SK-N-SH (cell line): Measurements from ENCODE around the gene PBX1.

ENCODE experiments used
- EP300 ChIP-seq, 2 experiments: IDR thresholded peaks; 2 replicates each; pipeline versions ENCODE4 v1.4.0 to v1.6.1; 2012; ENCODE audit warnings: borderline replicate concordance in 1 of 2, low read depth in 1 of 2, low read length in 1 of 2
- EZH2phosphoT487 ChIP-seq: fragments of 200-600 bp; sonication (generic); IDR thresholded peaks from 2 replicates; pipeline ENCODE4 v1.6.1; 2017; ENCODE audit warnings: low read depth, mixed run types, mild to moderate bottlenecking, antibody characterized with exemption, moderate library complexity, borderline replicate concordance
- FOXJ3 ChIP-seq: sonication (generic); formaldehyde crosslinking; IDR thresholded peaks from 2 replicates; pipeline ENCODE4 v1.5.1; 2020; ENCODE audit warnings: mild to moderate bottlenecking, missing genetic modification reagents
- JUND ChIP-seq: IDR thresholded peaks from 2 replicates; pipeline ENCODE4 v1.4.0; 2012
- NFIC ChIP-seq: IDR thresholded peaks from 2 replicates; pipeline ENCODE4 v1.4.0; 2012; ENCODE audit warnings: borderline replicate concordance
- NRF1 ChIP-seq: IDR thresholded peaks from 2 replicates; pipeline ENCODE4 v1.6.1; 2012; ENCODE audit warnings: low read depth, mild to moderate bottlenecking, low read length
- POLR2AphosphoS5 ChIP-seq: IDR thresholded peaks from 2 replicates; pipeline ENCODE4 v1.6.1; 2012; ENCODE audit warnings: low read depth, low read length
- TAF1 ChIP-seq: IDR thresholded peaks from 2 replicates; pipeline ENCODE4 v1.6.1; 2012; ENCODE audit warnings: low read depth, mild to moderate bottlenecking, low read length, moderate library complexity, borderline replicate concordance
- TEAD4 ChIP-seq: IDR thresholded peaks from 2 replicates; pipeline ENCODE4 v1.4.0; 2012; ENCODE audit warnings: mild to moderate bottlenecking, borderline replicate concordance; ENCODE audit not compliant: insufficient read depth
- TF ChIP-seq, protein P1 (sequence below): fragments of 200-600 bp; sonication (generic); IDR thresholded peaks from 2 replicates; pipeline ENCODE4 v1.6.1; 2017; ENCODE audit warnings: antibody characterized with exemption, mild to moderate bottlenecking, moderate library complexity
- TF ChIP-seq, protein P2 (sequence below): IDR thresholded peaks from 2 replicates; pipeline ENCODE4 v1.4.0; 2012; ENCODE audit warnings: low read depth, borderline replicate concordance
- TF ChIP-seq, protein P3 (sequence below): IDR thresholded peaks from 2 replicates; pipeline ENCODE4 v1.6.1; 2012; ENCODE audit warnings: mild to moderate bottlenecking, low read depth, low read length, moderate library complexity

DNA sequence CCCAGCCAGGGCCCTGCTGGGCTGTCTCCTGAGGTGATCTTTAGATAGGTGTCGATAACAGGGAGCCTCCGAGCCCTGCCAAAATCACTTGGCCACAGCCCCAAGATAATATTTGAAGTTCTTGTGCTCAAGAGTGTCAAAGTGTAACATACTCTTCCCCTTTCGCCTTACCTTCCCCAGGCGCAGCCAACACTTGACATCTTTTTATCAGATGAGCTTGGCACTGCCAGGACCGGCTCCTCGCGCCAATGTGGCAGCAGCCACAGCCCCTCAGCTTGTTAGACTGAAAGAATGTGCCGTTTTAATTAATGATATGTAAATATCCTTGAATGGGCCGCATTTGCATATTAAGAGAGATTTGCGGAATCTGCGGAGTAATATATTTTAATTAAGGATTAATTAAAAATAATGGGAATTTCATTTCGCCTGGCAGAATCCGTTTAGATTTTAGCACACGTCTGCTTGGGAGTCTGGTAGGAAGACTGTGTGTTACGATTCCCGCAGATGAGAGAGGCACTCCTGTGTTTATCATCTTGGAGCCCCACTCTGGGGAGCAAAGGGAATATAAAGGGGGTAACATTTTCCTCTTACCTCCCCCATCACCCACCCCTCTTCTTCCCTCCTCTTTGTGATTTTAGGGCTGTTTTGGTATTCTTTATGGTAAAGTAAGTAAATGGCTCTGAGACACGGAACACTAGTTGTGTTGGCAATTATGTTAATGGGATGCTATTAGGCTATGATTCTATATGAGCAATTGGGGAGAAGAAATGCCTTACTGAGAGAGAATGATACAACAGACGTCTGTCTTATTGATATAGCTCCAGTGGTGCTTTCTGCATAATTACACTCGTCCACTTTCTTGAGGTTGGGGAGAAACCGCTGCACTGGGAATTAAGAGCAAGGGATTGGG lies 109.8 kb downstream of the PBX1 start:
- TF ChIP-seq, protein P1, sequence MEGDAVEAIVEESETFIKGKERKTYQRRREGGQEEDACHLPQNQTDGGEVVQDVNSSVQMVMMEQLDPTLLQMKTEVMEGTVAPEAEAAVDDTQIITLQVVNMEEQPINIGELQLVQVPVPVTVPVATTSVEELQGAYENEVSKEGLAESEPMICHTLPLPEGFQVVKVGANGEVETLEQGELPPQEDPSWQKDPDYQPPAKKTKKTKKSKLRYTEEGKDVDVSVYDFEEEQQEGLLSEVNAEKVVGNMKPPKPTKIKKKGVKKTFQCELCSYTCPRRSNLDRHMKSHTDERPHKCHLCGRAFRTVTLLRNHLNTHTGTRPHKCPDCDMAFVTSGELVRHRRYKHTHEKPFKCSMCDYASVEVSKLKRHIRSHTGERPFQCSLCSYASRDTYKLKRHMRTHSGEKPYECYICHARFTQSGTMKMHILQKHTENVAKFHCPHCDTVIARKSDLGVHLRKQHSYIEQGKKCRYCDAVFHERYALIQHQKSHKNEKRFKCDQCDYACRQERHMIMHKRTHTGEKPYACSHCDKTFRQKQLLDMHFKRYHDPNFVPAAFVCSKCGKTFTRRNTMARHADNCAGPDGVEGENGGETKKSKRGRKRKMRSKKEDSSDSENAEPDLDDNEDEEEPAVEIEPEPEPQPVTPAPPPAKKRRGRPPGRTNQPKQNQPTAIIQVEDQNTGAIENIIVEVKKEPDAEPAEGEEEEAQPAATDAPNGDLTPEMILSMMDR, result no peak
- TF ChIP-seq FOXJ3 (no peak), EP300 (IDR thresholded peaks at IDR 0.05; ENCODE audit: borderline replicate concordance in 1 of 2, low read depth in 1 of 2, low read length in 1 of 2) (no peak), JUND (no peak), TEAD4 (no peak), NFIC (no peak), POLR2AphosphoS5 (no peak), TAF1 (no peak), NRF1 (no peak), EZH2phosphoT487 (no peak)
- TF ChIP-seq, protein P2, sequence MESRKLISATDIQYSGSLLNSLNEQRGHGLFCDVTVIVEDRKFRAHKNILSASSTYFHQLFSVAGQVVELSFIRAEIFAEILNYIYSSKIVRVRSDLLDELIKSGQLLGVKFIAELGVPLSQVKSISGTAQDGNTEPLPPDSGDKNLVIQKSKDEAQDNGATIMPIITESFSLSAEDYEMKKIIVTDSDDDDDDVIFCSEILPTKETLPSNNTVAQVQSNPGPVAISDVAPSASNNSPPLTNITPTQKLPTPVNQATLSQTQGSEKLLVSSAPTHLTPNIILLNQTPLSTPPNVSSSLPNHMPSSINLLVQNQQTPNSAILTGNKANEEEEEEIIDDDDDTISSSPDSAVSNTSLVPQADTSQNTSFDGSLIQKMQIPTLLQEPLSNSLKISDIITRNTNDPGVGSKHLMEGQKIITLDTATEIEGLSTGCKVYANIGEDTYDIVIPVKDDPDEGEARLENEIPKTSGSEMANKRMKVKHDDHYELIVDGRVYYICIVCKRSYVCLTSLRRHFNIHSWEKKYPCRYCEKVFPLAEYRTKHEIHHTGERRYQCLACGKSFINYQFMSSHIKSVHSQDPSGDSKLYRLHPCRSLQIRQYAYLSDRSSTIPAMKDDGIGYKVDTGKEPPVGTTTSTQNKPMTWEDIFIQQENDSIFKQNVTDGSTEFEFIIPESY, result no peak
- TF ChIP-seq, protein P3, sequence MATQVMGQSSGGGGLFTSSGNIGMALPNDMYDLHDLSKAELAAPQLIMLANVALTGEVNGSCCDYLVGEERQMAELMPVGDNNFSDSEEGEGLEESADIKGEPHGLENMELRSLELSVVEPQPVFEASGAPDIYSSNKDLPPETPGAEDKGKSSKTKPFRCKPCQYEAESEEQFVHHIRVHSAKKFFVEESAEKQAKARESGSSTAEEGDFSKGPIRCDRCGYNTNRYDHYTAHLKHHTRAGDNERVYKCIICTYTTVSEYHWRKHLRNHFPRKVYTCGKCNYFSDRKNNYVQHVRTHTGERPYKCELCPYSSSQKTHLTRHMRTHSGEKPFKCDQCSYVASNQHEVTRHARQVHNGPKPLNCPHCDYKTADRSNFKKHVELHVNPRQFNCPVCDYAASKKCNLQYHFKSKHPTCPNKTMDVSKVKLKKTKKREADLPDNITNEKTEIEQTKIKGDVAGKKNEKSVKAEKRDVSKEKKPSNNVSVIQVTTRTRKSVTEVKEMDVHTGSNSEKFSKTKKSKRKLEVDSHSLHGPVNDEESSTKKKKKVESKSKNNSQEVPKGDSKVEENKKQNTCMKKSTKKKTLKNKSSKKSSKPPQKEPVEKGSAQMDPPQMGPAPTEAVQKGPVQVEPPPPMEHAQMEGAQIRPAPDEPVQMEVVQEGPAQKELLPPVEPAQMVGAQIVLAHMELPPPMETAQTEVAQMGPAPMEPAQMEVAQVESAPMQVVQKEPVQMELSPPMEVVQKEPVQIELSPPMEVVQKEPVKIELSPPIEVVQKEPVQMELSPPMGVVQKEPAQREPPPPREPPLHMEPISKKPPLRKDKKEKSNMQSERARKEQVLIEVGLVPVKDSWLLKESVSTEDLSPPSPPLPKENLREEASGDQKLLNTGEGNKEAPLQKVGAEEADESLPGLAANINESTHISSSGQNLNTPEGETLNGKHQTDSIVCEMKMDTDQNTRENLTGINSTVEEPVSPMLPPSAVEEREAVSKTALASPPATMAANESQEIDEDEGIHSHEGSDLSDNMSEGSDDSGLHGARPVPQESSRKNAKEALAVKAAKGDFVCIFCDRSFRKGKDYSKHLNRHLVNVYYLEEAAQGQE, result no peak
